BLaER1 treated with 17β-estradiol and CSF1 and Interleukin-3, amounts not matched to agents 10 nM and 100 nM (cell line): ENCODE measurements around the gene NEBL.

Source experiments
- H3K27ac ChIP-seq, 11 experiments: shearing (Covaris generic); formaldehyde crosslinking; 2 replicates each; pipeline ENCODE4 v1.8.1; 2022
- H3K27me3 ChIP-seq, 11 experiments: shearing (Covaris generic); formaldehyde crosslinking; 2 replicates each; pipeline ENCODE4 v1.8.1; 2022
- H3K36me3 ChIP-seq, 11 experiments: shearing (Covaris generic); formaldehyde crosslinking; 2 replicates each; pipeline ENCODE4 v1.8.1; 2022
- H3K4me1 ChIP-seq, 10 experiments: shearing (Covaris generic); formaldehyde crosslinking; 2 replicates each; pipeline ENCODE4 v1.8.1; 2022
- H3K4me2 ChIP-seq, 11 experiments: shearing (Covaris generic); formaldehyde crosslinking; 2 replicates each; pipeline ENCODE4 v1.8.1; 2022
- H3K4me3 ChIP-seq, 10 experiments: shearing (Covaris generic); formaldehyde crosslinking; 2 replicates each; pipeline ENCODE4 v1.8.1; 2022
- H3K9ac ChIP-seq, 11 experiments: shearing (Covaris generic); formaldehyde crosslinking; 2 replicates each; pipeline ENCODE4 v1.8.1; 2022
- H3K9me3 ChIP-seq, 11 experiments: shearing (Covaris generic); formaldehyde crosslinking; replicated peaks in 1 of 11; 2 replicates each; pipeline ENCODE4 v1.8.1; 2022
- H4K20me1 ChIP-seq, 11 experiments: shearing (Covaris generic); formaldehyde crosslinking; 2 replicates each; pipeline ENCODE4 v1.8.1; 2022
- Cebpa-rat ChIP-seq, 11 experiments: shearing (Covaris generic); IDR thresholded peaks; 2 replicates each; pipeline ENCODE4 v1.8.1; 2022

The NEBL gene

DNA sequence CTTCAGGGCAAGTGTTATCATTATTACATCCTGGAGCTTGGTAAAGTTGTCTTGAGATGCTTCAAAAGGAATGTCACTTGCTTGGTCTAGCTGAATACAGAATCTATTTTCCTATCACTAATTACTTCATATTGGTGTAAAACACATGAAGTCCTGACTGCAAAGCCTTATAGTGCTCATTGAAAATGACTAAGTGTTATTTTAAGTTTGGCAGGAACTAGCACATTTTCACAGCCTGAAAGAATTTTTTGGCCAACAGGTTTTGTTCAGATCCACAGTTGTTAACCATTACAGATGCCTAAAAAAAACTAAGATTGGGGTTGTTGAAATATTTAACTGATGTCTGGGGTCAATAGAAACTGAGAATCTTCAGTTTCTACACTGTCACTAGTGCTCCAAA is 149.3 kb downstream of the NEBL start:
- no peak overlapping the region for H3K4me3 ChIP-seq
- H3K4me2 ChIP-seq = no peak overlapping the region
- no peaks in the 10 kb centered on the region for H4K20me1 ChIP-seq
- peaks cover 12 to 22% (median 17%) of the 10 kb centered on the region in 11 experiments; a peak in 21 of 22 replicates for H3K9me3 ChIP-seq
- no peak overlapping the region for H3K27ac ChIP-seq
- H3K36me3 ChIP-seq = no peaks in the 10 kb centered on the region
- H3K4me1 ChIP-seq = no peaks in the 10 kb centered on the region
- no peaks in the 10 kb centered on the region for H3K27me3 ChIP-seq
- no peak overlapping the region for H3K9ac ChIP-seq
- no peak for TF ChIP-seq Cebpa-rat (IDR thresholded peaks at IDR 0.05)

- H3K36me3 ChIP-seq = no peaks in the 10 kb centered on the region
- peaks cover 12 to 22% (median 17%) of the 10 kb centered on the region in 11 experiments; a peak in 21 of 22 replicates for H3K9me3 ChIP-seq
- H3K9ac ChIP-seq = no peak overlapping the region
- H3K4me1 ChIP-seq = peaks cover 0 to 2% (median 0%) of the 10 kb centered on the region in 10 experiments; a peak in 1 of 20 replicates
- no peaks in the 10 kb centered on the region for H4K20me1 ChIP-seq
- TF ChIP-seq Cebpa-rat (IDR thresholded peaks at IDR 0.05) = no peak
- no peaks in the 10 kb centered on the region for H3K27me3 ChIP-seq
- H3K27ac ChIP-seq = no peak overlapping the region
- no peak overlapping the region for H3K4me2 ChIP-seq
- H3K4me3 ChIP-seq = no peak overlapping the region
These were observed 150.3 kb downstream of the NEBL start for GRCh38 chr10:20746856-20747255.

DNA sequence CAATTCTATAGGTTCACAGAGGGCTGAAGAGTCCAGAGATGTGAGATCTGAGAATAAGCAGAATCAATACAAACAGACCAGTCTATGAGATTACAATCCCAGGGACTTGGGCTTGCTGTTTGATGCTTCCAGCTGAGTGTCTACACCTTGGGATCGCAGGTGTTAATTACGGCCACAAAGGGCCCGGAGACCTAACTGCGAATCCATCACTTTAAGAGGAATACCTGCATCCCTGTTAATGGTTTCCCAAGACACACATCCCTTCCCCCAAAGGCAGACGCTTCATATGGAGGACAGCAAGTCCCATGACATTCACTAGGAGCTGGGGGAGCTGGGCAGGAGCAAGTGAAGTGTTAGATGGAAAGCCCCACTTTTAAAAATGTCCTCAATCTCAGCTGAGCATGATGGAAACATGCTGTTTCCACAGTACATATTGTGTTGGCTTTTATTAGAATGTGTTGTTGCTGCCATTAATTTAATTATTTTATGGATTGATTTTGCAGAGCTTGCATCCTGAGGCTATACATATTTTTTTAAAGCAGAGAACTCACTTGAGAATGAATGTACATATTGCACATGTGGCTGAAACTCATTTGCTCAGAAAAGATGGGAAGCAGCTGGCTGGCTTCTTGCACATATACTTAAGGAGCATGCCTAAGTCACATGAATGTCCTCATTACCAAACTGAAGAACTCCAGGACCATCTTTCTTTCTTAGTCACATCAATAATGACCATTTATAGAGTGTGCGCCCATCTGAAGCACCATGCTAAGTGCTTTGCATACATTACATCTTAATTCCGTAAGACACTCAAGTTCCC is 151.3 kb downstream of the NEBL start:
- Histone ChIP-seq H3K9ac (no peak overlapping the region), H3K4me3 (no peak overlapping the region), H3K9me3 (peaks cover 8 to 19% (median 13%) of the 10 kb centered on the region in 11 experiments; a peak in 21 of 22 replicates), H3K27ac (no peak overlapping the region), H3K36me3 (no peaks in the 10 kb centered on the region), H3K4me1 (peaks cover 0 to 6% (median 0%) of the 10 kb centered on the region in 10 experiments; a peak in 1 of 20 replicates), H3K27me3 (no peaks in the 10 kb centered on the region), H4K20me1 (no peaks in the 10 kb centered on the region), H3K4me2 (no peak overlapping the region)
- TF ChIP-seq Cebpa-rat (IDR thresholded peaks at IDR 0.05) = no peak

DNA sequence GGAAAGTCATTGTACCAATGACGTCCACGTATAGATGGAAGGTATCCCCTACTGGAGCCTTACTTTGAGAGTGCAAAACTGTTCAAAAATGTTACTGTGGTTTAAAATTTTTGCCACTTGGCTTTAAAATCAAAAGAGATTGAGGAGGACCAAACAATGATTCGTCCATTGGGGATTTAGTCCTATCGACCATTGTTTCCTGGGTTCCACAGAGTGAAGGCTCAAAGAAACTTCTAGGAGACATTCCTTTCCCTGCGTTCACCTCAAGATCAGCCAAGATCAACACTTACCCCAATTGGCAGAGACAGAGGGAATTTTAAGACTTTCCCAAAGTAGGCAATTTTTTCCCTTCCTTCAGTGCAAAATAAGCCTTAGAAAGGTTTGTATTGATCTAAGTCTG is 152.3 kb downstream of the NEBL start:
- no peak overlapping the region for H3K27ac ChIP-seq
- H4K20me1 ChIP-seq = no peaks in the 10 kb centered on the region
- H3K4me3 ChIP-seq = no peak overlapping the region
- no peak overlapping the region for H3K9ac ChIP-seq
- no peaks in the 10 kb centered on the region for H3K27me3 ChIP-seq
- H3K9me3 ChIP-seq = peaks cover 0 to 9% (median 4%) of the 10 kb centered on the region in 11 experiments; a peak in 17 of 22 replicates
- no peaks in the 10 kb centered on the region for H3K36me3 ChIP-seq
- H3K4me2 ChIP-seq = no peak overlapping the region
- TF ChIP-seq Cebpa-rat (IDR thresholded peaks at IDR 0.05) = no peak
- peaks cover 0 to 6% (median 0%) of the 10 kb centered on the region in 10 experiments; a peak in 1 of 20 replicates for H3K4me1 ChIP-seq

DNA sequence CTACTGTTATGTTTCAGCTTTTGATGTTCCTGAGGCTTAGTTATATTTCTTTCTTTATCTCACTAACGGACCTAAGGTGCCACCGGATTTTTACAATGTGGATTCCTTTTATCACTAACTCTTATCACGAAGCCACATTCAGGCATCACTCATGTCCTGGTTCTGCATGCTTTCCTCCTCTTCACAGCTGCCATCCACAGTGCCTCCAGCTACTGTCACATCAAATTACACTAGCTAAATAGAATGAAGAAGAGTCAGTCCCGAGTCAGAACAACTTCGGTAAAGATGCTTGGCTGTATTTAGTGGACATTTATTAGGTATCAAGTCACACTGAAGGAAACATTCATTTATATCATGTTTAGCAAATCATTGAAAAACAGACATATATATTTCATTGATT is 153.2 kb downstream of the NEBL start:
- Histone ChIP-seq H3K9me3 (peaks cover 0 to under 1% (median 0%) of the 10 kb centered on the region in 11 experiments; a peak in 2 of 22 replicates), H4K20me1 (no peaks in the 10 kb centered on the region), H3K27me3 (no peaks in the 10 kb centered on the region), H3K4me3 (no peak overlapping the region), H3K4me2 (no peak overlapping the region), H3K9ac (no peak overlapping the region), H3K4me1 (peaks cover 0 to 6% (median 0%) of the 10 kb centered on the region in 10 experiments; a peak in 1 of 20 replicates), H3K36me3 (no peaks in the 10 kb centered on the region), H3K27ac (no peak overlapping the region)
- TF ChIP-seq Cebpa-rat (IDR thresholded peaks at IDR 0.05) = no peak

- Histone ChIP-seq H3K4me1 (peaks cover 0 to 6% (median 0%) of the 10 kb centered on the region in 10 experiments; a peak in 1 of 20 replicates), H3K36me3 (no peaks in the 10 kb centered on the region), H3K27me3 (no peaks in the 10 kb centered on the region), H3K4me3 (no peak overlapping the region), H3K4me2 (no peak overlapping the region), H3K9ac (no peak overlapping the region), H3K27ac (no peak overlapping the region), H4K20me1 (no peaks in the 10 kb centered on the region), H3K9me3 (no peaks in the 10 kb centered on the region)
- no peak for TF ChIP-seq Cebpa-rat (IDR thresholded peaks at IDR 0.05)
These were observed 154.2 kb downstream of the NEBL start for GRCh38 chr10:20742737-20743541.

DNA sequence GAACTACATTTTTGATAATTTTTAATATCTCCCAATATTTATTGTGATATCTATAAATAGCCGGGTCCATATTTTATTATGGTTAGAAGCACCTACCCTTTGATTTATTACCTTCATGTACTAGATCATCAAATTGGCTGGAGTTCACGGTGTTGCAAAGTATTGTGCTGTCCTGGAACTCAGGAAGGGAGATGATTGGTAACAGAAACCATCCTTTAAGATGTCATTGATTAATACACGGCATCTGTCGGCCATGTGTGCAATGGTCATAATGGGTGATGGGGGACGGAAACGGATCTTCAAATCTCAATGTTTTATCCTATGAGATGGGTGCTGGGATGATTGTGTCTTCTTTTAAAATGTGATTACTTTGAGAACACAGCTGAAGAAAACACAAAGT is 157.0 kb downstream of the NEBL start:
- H3K4me3 ChIP-seq = no peak overlapping the region
- no peaks in the 10 kb centered on the region for H4K20me1 ChIP-seq
- H3K9ac ChIP-seq = no peak overlapping the region
- H3K27me3 ChIP-seq = no peaks in the 10 kb centered on the region
- no peak overlapping the region for H3K27ac ChIP-seq
- peaks cover 0 to 6% (median 0%) of the 10 kb centered on the region in 10 experiments; a peak in 1 of 20 replicates for H3K4me1 ChIP-seq
- H3K9me3 ChIP-seq = no peaks in the 10 kb centered on the region
- no peak overlapping the region for H3K4me2 ChIP-seq
- no peaks in the 10 kb centered on the region for H3K36me3 ChIP-seq
- TF ChIP-seq Cebpa-rat (IDR thresholded peaks at IDR 0.05) = no peak

GRCh38 chr10:20737107-20737506 is 160.0 kb downstream of the NEBL start:
- H3K27me3 ChIP-seq = no peaks in the 10 kb centered on the region
- no peak overlapping the region for H3K4me2 ChIP-seq
- no peaks in the 10 kb centered on the region for H3K36me3 ChIP-seq
- no peaks in the 10 kb centered on the region for H4K20me1 ChIP-seq
- no peak for TF ChIP-seq Cebpa-rat (IDR thresholded peaks at IDR 0.05)
- H3K9me3 ChIP-seq = no peaks in the 10 kb centered on the region
- peaks cover 0 to 6% (median 0%) of the 10 kb centered on the region in 10 experiments; a peak in 1 of 20 replicates for H3K4me1 ChIP-seq
- H3K9ac ChIP-seq = no peak overlapping the region
- no peak overlapping the region for H3K27ac ChIP-seq
- no peak overlapping the region for H3K4me3 ChIP-seq
